Suppressor macrophage (primary cell): ENCODE measurements around the gene ZFP64.
A peak's percentile ranks its signal among the peaks of the same experiment; 100 is the strongest.

ENCODE experiments used
- DNase-seq, 4 experiments: peaks; one replicate each; pipeline ENCODE4 v3.0.0-alpha.2; 2020 to 2022

ZFP64 gene

DNA sequence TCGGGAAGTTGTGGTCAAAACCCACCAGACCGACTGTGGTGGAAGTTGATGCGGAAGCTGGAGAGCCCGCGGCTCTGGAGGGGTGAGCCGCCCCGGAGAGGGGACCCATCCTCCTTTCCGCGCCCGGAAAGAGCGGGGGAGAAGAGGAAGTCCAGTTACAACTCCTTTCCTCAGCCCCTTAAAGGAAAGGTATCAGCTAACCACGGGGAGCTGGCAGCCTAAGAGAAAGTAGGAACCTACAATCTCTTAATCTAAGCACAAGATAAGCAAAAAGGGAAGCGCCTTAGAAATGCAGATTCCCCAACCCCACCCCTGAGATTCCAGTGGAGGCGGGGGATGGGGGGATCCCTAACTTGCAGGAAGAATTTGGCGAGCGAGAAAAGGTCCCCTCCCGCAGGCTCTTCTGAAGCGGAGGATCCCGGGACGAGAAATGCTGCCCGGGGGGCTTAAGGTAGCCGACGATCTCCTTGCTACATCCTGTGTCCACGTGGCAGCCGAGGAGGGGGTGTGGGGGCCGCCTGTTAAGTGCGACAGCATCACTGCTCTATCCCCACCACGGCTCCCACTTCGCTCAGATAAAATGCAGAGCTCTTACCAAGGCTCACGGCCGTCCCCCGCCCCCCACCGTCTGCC lies 87.5 kb downstream of the ZFP64 start:
- DNase-seq: peak in 3 of 4 experiments; percentile 45 to 62 (median 57)

DNA sequence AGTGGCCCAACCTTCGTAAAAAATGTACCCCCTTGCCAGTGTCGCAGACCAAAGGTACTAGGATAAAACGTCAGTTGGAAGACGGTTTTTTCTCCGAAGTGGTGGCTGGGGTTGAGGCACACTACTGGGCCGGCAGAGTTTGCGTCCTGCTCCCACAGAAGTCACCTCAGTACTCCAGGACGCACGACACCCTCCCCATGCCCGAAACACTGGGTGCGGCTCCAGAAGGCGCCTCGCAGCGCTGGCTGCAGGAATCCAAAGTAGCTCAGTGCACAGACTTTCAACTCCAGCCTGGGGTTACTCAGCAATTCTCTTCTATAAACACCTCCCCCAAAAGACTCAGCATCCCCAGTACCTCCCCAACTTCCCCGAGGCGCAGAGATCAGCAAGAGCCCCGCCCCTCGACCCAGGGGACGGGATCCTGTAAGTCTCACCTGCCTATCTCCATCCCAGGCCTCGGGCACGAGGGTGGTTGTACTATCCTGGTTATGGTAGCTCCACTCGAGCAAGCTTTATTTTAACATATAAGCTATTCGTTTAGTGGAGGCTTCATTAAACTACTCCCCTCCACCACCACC lies 88.2 kb downstream of the ZFP64 start:
- DNase-seq: peak in 2 of 4 experiments; percentile 16 to 31

DNA sequence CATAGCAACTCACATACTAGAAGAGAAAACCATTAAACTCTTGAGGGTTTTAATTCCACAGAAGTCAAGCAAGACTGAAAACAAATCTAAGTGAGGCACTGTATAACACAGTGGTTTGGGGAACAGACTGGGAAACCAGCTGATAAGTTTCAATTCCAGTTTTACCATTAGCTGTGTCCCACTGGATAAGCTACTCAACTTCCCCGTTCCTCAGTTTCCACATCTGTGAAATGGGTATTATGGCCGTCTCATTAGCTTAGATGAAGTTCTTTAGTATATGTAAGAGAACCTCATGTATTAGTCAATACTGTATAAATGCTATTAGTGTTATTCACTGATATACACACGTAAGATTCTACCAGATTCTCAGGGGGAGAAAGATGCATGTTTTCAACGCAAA lies 89.0 kb downstream of the ZFP64 start:
- DNase-seq: no peak

DNA sequence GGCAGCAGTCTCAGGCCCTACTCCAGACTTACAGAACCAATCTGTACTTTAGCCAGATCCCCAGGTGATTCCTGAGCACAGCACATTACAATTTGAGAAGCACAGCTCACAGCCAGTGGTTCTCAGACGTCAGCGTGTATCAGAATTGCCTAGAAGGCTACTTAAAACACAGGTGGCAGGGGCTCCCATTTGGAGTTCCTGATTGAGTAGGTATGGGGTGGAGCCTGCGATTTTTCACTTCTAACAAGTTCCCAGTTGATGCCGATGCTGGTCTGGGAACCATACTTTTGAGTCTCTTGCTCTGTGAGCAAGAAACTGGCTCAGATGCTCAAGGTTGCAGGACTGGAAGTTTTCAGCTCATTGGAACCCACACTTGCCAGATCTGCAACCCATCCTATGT lies 89.5 kb downstream of the ZFP64 start:
- no peak for DNase-seq
